C4-2B (cell line): ENCODE data around the gene EXOC3L4.

ENCODE experiments used
- H3K27ac ChIP-seq: fragments of 450-650 bp; 2 replicates; pipeline ENCODE4 v1.5.1; 2017
- ZFX ChIP-seq: fragments of 450-650 bp; IDR thresholded peaks from 2 replicates; pipeline ENCODE4 v1.6.1; 2017
- TF ChIP-seq, protein P1 (sequence below): fragments of 450-650 bp; conservative IDR thresholded peaks from 2 replicates; pipeline ENCODE4 v1.5.1; 2017; ENCODE audit warnings: mild to moderate bottlenecking

EXOC3L4 gene

DNA sequence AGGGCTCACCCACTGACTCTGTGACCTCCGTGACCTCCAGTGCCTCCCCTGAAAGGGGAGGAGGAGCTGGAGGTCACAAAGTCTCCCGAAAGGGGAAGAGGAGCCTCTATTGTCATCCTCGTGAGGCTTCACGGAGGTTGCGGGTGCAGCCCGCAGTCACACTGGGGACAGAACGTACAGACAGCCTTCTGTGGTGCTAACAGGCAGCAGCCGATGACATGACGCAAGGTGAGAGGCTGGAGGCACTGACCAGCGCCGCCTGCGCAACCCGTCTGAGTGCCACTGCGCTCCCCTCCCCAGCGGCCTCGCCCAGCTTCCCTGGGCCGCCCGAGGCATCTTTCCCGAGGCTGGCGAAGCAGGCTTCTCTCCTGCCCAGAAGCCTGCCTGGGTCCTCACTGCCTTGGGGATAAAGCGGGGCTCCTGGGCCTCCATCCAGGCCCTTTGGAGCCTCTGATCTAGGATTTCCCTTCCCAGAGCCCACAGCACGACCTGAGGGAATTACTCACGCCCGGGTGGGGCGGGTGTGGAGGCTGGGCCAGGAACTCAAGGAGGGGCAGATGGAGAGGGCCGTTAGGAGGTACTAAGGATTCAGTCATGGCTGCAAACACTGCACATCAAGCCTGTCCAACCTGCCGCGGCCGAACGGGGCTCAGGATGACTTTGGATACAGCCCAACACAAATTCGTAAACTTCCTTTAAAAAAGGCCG, 22.8 kb upstream of the EXOC3L4 start:
- TF ChIP-seq, protein P1, sequence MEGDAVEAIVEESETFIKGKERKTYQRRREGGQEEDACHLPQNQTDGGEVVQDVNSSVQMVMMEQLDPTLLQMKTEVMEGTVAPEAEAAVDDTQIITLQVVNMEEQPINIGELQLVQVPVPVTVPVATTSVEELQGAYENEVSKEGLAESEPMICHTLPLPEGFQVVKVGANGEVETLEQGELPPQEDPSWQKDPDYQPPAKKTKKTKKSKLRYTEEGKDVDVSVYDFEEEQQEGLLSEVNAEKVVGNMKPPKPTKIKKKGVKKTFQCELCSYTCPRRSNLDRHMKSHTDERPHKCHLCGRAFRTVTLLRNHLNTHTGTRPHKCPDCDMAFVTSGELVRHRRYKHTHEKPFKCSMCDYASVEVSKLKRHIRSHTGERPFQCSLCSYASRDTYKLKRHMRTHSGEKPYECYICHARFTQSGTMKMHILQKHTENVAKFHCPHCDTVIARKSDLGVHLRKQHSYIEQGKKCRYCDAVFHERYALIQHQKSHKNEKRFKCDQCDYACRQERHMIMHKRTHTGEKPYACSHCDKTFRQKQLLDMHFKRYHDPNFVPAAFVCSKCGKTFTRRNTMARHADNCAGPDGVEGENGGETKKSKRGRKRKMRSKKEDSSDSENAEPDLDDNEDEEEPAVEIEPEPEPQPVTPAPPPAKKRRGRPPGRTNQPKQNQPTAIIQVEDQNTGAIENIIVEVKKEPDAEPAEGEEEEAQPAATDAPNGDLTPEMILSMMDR = no peak
- TF ChIP-seq ZFX = no peak
- H3K27ac ChIP-seq = peak overlapping the region; percentile 9; the same call in 1 of the 2 replicates

DNA sequence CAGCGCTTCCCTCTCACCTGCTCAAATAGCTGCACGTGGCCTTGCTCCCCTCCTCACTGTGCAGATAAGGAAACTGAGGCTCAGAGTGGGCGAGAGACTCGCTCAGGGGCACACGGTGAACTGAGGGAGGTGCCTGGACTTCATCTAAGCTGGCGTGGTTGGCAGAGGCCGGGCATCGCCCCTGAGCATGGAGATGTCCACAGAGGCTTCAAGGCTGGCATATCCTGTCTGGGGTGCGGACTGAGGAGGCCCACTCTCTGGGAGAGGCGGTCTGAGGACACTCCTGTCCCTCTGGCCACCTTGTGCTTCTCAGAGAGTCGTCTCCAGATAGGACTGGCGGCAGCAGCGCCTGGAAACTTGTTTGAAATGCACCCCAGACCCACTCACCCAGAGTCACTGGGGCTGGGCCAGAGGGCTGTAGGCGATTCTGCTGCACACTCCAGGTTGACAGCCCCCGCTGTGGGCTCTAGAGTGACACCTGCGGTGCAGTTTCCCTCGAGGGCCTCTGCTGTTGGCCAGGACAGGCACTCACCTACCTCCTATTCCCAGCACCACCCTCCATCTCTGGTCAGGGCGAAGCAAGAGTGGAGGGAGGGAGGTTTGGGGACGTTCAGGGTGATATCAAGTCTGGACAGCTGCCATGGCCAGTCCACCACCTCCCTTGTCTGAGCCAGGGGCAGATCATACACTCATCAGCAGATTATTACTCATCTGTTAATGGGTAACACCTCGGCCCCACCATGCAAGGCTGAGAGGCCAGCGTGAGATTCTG, 21.7 kb upstream of the EXOC3L4 start:
- H3K27ac ChIP-seq = peak overlapping the region; percentile 9; the same call in 1 of the 2 replicates

DNA sequence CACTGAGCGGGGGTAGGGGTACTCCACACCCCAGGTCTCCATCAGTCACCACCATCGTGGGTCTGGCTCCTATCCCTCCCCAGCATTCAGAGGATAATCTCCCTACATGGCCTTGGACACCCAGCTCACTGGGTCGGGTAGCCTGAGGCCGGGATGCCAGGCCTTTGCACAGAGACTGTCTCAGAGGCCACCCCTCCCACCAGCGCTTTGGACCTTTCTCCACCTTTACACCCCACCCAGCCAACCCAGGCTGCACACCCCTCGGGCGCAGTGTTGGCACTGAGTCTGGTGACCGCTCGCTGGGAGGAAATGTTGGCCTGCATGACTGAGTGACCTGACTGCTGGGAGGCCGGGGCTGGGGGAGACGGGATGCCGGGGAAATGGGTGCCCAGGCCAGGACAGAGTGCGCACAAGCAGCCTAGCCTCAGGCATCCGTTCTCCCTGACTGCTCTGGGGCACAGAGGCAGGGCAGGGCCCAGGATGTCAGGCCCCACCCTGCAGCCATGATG, 21.1 kb upstream of the EXOC3L4 start:
- H3K27ac ChIP-seq = no peak overlapping the region; the same call in 1 of the 2 replicates
- TF ChIP-seq, protein P1 = no peak
- no peak for TF ChIP-seq ZFX

More for the DNA sequence above, 21.7 kb upstream of the EXOC3L4 start:
- TF ChIP-seq ZFX = no peak
- TF ChIP-seq, protein P1 = no peak

DNA sequence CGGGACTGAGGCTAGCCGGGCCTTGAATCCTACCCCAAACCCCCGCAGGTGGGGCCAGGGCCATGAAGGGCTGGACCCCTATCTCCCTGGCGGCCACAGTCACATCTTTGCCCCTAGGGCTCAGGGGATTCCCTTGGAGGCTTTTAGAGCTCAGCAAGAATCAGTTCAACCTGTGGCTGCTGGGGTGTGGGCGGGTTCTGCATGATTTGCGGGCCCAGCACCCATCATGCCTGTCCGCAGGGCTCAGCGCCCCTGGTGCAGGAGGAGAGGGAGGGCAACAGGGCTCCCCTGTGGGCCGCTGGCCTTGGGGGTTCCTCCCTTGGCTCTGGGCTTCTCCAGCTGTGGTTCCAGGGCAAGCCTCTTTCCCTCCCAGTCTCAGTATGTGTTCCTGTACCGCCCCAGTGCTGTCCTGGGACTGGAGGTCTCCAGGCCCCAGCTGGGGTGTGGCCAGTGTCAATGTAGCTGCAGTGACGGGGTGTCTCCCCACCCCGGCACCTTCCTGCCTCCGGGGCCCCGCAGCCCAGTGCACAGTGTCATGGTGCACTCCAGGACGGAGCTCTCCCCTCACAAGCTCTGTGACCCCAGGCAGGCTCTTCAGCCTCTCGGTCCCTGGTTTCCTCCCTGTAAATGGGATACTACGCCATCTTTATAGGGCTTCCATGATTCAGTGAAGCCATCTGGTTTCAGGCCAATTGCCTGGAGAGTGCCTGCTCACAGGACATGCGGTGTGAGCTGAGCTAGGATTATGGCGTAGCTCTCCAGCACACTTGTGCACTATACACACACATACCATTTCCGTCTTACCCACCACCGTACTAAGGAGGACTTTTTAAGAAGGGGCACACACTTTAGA, 20.4 kb upstream of the EXOC3L4 start:
- TF ChIP-seq, protein P1 = no peak
- TF ChIP-seq ZFX = no peak
- no peak overlapping the region for H3K27ac ChIP-seq

DNA sequence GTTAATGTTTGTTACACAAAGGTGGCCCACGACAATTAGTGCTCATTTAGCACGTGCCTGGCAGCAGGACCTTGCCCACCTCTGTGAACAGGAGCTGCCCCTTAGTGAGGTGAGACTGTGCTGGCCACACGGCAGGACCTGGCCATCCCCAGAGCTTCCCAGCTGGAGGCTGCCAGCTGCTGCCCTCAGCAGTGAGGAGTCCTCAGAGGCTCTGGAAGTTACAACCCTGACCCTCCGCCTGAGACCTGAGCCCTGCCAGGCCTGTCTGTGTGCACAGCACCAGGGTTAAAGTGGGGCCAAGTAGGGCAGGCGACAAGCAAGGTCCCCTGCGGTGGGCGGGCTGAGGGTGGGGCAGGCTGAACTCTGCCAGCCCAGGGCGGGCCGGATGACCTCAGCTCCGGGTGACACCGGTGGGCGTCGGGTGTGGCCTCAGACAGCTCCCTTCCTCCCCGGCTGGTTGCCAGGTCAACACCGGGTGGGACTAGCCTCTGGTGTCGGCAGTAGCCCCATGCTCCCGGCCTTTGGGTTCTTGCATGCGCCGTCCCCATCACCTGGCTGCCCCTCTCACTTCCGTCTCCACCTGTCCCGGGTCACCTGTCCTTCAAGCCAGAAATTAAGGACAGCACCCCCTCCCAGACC, 19.7 kb upstream of the EXOC3L4 start:
- TF ChIP-seq, protein P1 = no peak
- no peak for TF ChIP-seq ZFX
- no peak overlapping the region; the same call in 1 of the 2 replicates for H3K27ac ChIP-seq

DNA sequence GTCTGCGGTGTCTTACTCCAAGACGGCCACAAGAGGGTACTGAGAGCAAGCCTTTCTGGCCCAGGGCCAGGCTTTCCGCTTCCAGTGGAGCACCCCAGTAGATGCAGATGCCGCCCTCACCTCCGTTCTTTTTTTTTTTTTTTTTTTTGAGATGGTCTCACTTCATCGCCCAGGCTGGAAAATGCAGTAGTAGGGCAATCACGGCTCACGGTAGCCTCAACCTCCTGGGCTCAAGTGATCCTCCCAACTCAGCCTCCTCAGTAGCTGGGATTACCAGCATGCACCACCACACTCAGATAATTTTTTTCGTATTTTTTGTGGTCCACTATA, 16.1 kb upstream of the EXOC3L4 start:
- TF ChIP-seq ZFX = no peak
- TF ChIP-seq, protein P1 = peak; percentile 82

More for the DNA sequence above, 16.1 kb upstream of the EXOC3L4 start:
- no peak overlapping the region for H3K27ac ChIP-seq
